ENCODE measurements around the gene KIAA0513.

The KIAA0513 gene

GRCh38 chr16:85003725-85004586 is 23.6 kb upstream of the KIAA0513 start:
- no peak for DNase-seq (ENCODE audit: low read depth)
- TF ChIP-seq CTCF (conservative IDR thresholded peaks at IDR 0.05; ENCODE audit: low read depth, low read length) = no peak
- no peak overlapping the region for H3K4me3 ChIP-seq (ENCODE audit: low read depth, low read length)

- H3K4me3 ChIP-seq (ENCODE audit: low read depth, low read length) = no peak overlapping the region
- peak; percentile 91 for DNase-seq (ENCODE audit: low read depth)
- TF ChIP-seq CTCF (conservative IDR thresholded peaks at IDR 0.05; ENCODE audit: low read depth, low read length) = no peak
Observed at GRCh38 chr16:85004587-85005205, 22.9 kb upstream of the KIAA0513 start.

GRCh38 chr16:85005285-85006069 is 22.1 kb upstream of the KIAA0513 start:
- no peak overlapping the region for H3K4me3 ChIP-seq (ENCODE audit: low read depth, low read length)
- peak; percentile 37 for DNase-seq (ENCODE audit: low read depth)
- TF ChIP-seq CTCF (conservative IDR thresholded peaks at IDR 0.05; ENCODE audit: low read depth, low read length) = no peak

GRCh38 chr16:85006639-85007038 is 21.0 kb upstream of the KIAA0513 start:
- no peak overlapping the region for H3K4me3 ChIP-seq (ENCODE audit: low read depth, low read length)
- DNase-seq (ENCODE audit: low read depth) = no peak
- no peak for TF ChIP-seq CTCF (conservative IDR thresholded peaks at IDR 0.05; ENCODE audit: low read depth, low read length)

- no peak for DNase-seq (ENCODE audit: low read depth)
- no peak overlapping the region for H3K4me3 ChIP-seq (ENCODE audit: low read depth, low read length)
- no peak for TF ChIP-seq CTCF (conservative IDR thresholded peaks at IDR 0.05; ENCODE audit: low read depth, low read length)
Observed at GRCh38 chr16:85007496-85008214, 19.9 kb upstream of the KIAA0513 start.

- no peak overlapping the region for H3K4me3 ChIP-seq (ENCODE audit: low read depth, low read length)
- no peak for DNase-seq (ENCODE audit: low read depth)
- no peak for TF ChIP-seq CTCF (conservative IDR thresholded peaks at IDR 0.05; ENCODE audit: low read depth, low read length)
Observed at GRCh38 chr16:85008271-85008670, 19.3 kb upstream of the KIAA0513 start.

All from choroid plexus epithelial cell (primary cell).